Activated CD4-positive, alpha-beta T cell treated with anti-CD3 and anti-CD28 coated beads for 24 hours (primary cell): ENCODE data around the gene IPO7.
"Not testable (repeated sequence)": the region's sequence is repeated elsewhere in the genome, so short reads cannot be mapped to it uniquely, and the experiment has no call there.

Experiments
- DNase-seq, 2 donors: peaks; one replicate each; pipeline ENCODE4 v3.0.0-alpha.2; 2020; ENCODE audit warnings: low read depth in 2 of 2

Gene IPO7

GRCh38 chr11:9397746-9398680, 13.6 kb downstream of the IPO7 start:
- no peak for DNase-seq

- no peak for DNase-seq
These were observed 15.0 kb downstream of the IPO7 start for GRCh38 chr11:9399466-9399865.

- DNase-seq = not testable (repeated sequence)
These were observed 17.4 kb downstream of the IPO7 start for GRCh38 chr11:9401884-9402283.

GRCh38 chr11:9428706-9429105, 44.3 kb downstream of the IPO7 start:
- DNase-seq = no peak

- DNase-seq = no peak
These were observed 54.2 kb downstream of the IPO7 start for GRCh38 chr11:9438611-9439010.

GRCh38 chr11:9446230-9446629, 61.8 kb downstream of the IPO7 start:
- DNase-seq = no peak

- no peak for DNase-seq
These were observed 64.3 kb downstream of the IPO7 start for GRCh38 chr11:9448576-9449352.

GRCh38 chr11:9452023-9452422, 67.6 kb downstream of the IPO7 start:
- not testable (repeated sequence) for DNase-seq

GRCh38 chr11:9455722-9456121, 71.3 kb downstream of the IPO7 start:
- DNase-seq = no peak

- DNase-seq = peak in 1 of 2 donors; percentile 20
These were observed 75.3 kb downstream of the IPO7 start for GRCh38 chr11:9459667-9460321.

GRCh38 chr11:9460322-9461062, 76.0 kb downstream of the IPO7 start, which contains the start of gene ZNF143:
Gene ZNF143, plus strand, starts transcription at chr11:9461012. Its CDS starts 10,297 bp downstream, at chr11:9471309.
- peak; percentile 99 to 100 for DNase-seq

GRCh38 chr11:9461063-9461759, 76.8 kb downstream of the IPO7 start:
- peak; percentile 41 to 65 for DNase-seq

GRCh38 chr11:9461760-9462134, 77.3 kb downstream of the IPO7 start:
- DNase-seq = no peak

- no peak for DNase-seq
These were observed 77.8 kb downstream of the IPO7 start for GRCh38 chr11:9462172-9462799.

GRCh38 chr11:9462806-9463537, 78.5 kb downstream of the IPO7 start:
- DNase-seq = no peak

GRCh38 chr11:9470765-9471164, 86.3 kb downstream of the IPO7 start:
- no peak for DNase-seq

- no peak for DNase-seq
These were observed 89.0 kb downstream of the IPO7 start for GRCh38 chr11:9473408-9473807.

- no peak for DNase-seq
These were observed 95.4 kb downstream of the IPO7 start for GRCh38 chr11:9479899-9480298.

GRCh38 chr11:9489080-9489765, 104.8 kb downstream of the IPO7 start:
- no peak for DNase-seq
